GM21390 (cell line): ENCODE measurements around the gene GIMD1.
"Not testable (repeated sequence)": the region's sequence is repeated elsewhere in the genome, so short reads cannot be mapped to it uniquely, and the experiment has no call there.

Experiments
- ATAC-seq: cut with Tn5 transposase; IDR thresholded peaks from one replicate; pipeline ENCODE4 v1.9.1; 2021; ENCODE audit not compliant: unreplicated experiment

GIMD1 gene

GRCh38 chr4:106353786-106354185 lies 14.8 kb downstream of the GIMD1 start:
- no peak for ATAC-seq

GRCh38 chr4:106351016-106351415 lies 17.6 kb downstream of the GIMD1 start:
- ATAC-seq, result no peak

- no peak for ATAC-seq
Observed at GRCh38 chr4:106347167-106347566, 21.4 kb downstream of the GIMD1 start.

GRCh38 chr4:106344647-106344970 lies 24.0 kb downstream of the GIMD1 start:
- ATAC-seq, result no peak

- ATAC-seq, result no peak
Observed at GRCh38 chr4:106343865-106344646, 24.5 kb downstream of the GIMD1 start.

- no peak for ATAC-seq
Observed at GRCh38 chr4:106340774-106341173, 27.8 kb downstream of the GIMD1 start.

GRCh38 chr4:106339431-106339830 lies 29.1 kb downstream of the GIMD1 start:
- ATAC-seq, result no peak

- ATAC-seq, result no peak
Observed at GRCh38 chr4:106338671-106339070, 29.9 kb downstream of the GIMD1 start.

GRCh38 chr4:106337916-106338315 lies 30.7 kb downstream of the GIMD1 start:
- no peak for ATAC-seq

- no peak for ATAC-seq
Observed at GRCh38 chr4:106336618-106337017, 32.0 kb downstream of the GIMD1 start.

GRCh38 chr4:106334741-106335470 lies 33.7 kb downstream of the GIMD1 start:
- ATAC-seq, result no peak

- no peak for ATAC-seq
Observed at GRCh38 chr4:106333186-106333585, 35.4 kb downstream of the GIMD1 start.

- peak; percentile 86 for ATAC-seq
Observed at GRCh38 chr4:106329041-106329618, 39.4 kb downstream of the GIMD1 start.

- no peak for ATAC-seq
Observed at GRCh38 chr4:106325800-106326199, 42.8 kb downstream of the GIMD1 start.

GRCh38 chr4:106323119-106323518 lies 45.5 kb downstream of the GIMD1 start:
- no peak for ATAC-seq

GRCh38 chr4:106321814-106322213 lies 46.8 kb downstream of the GIMD1 start:
- not testable (repeated sequence) for ATAC-seq

GRCh38 chr4:106321168-106321567 lies 47.4 kb downstream of the GIMD1 start:
- not testable (repeated sequence) for ATAC-seq

GRCh38 chr4:106320235-106320634 lies 48.3 kb downstream of the GIMD1 start:
- no peak for ATAC-seq

- ATAC-seq, result no peak
Observed at GRCh38 chr4:106318511-106318910, 50.1 kb downstream of the GIMD1 start.

GRCh38 chr4:106317815-106318214 lies 50.8 kb downstream of the GIMD1 start:
- ATAC-seq, result no peak

GRCh38 chr4:106316773-106317409 lies 51.7 kb downstream of the GIMD1 start:
- peak; percentile 5 for ATAC-seq
